GM19025 (cell line): ENCODE results near the gene LRRC10B.

Experiments used
- ATAC-seq: cut with Tn5 transposase; IDR thresholded peaks from one replicate; pipeline ENCODE4 v1.9.1; 2021; ENCODE audit warnings: mild to moderate bottlenecking, low read depth, moderate library complexity; ENCODE audit not compliant: unreplicated experiment

LRRC10B gene

GRCh38 chr11:61543606-61544306 lies 35.2 kb downstream of the LRRC10B start:
- ATAC-seq = no peak

- no peak for ATAC-seq
Observed at GRCh38 chr11:61544466-61544865, 35.9 kb downstream of the LRRC10B start.

- ATAC-seq = no peak
Observed at GRCh38 chr11:61545341-61545740, 36.8 kb downstream of the LRRC10B start.

DNA sequence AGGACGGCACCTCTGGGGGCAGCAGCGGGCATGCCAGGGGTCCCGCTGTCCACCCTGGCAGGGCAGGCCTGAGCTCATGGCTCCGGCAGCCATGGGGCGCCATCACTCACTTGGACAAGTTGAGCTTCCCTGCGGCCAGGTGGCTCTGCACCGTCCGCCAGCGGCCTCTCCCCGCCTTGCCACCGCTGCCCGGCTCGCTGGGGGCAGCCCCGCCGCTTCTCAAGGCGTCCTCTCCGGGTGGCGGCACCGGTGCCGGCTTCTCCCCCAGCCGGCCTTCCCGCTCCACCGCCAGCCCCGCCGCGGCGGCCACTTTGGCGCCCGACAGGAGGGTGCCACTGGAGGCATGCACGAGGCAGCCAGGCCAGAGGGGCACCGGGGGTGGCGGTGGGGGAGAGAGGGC lies 37.4 kb downstream of the LRRC10B start:
- ATAC-seq = no peak

DNA sequence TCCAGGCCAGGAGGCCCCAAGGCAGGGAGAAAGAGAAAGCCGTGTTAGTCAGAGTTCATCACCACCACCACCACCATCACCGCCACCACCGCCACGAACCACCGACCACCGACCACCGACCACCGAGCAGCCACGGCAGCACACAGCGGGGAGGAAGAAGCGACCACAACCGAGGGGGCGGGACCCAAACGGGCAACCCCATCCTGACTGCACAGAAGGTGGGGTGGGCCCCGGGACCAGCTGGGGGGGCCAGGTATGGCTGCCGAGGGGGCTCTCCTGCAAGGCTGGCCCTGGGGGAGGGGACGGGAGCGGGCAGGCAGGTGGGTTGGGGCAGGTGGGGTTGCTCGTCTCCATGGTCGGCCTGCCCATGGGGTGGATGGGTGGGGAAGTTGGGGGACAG lies 38.1 kb downstream of the LRRC10B start:
- ATAC-seq = no peak

- no peak for ATAC-seq
Observed at GRCh38 chr11:61547246-61547645, 38.7 kb downstream of the LRRC10B start.

DNA sequence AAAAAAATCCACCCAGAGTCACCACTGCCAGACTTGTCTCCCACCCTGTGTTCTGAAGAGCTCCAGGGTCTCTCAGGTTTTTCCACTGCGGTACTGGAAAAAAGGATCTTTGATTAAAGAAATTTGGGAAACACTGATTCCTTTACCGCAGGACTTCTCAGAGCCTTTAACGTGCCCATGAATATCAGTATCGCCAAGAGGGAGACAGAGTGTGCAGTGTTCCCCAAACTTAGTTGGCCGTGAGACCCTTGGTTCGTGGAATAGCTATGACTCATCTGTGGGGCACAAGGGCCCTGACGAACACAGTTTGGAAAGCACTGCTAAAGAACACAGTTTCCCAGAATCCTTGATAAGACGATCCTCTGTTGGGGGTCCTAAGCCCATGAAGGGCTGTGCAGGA lies 40.6 kb downstream of the LRRC10B start:
- ATAC-seq = no peak

DNA sequence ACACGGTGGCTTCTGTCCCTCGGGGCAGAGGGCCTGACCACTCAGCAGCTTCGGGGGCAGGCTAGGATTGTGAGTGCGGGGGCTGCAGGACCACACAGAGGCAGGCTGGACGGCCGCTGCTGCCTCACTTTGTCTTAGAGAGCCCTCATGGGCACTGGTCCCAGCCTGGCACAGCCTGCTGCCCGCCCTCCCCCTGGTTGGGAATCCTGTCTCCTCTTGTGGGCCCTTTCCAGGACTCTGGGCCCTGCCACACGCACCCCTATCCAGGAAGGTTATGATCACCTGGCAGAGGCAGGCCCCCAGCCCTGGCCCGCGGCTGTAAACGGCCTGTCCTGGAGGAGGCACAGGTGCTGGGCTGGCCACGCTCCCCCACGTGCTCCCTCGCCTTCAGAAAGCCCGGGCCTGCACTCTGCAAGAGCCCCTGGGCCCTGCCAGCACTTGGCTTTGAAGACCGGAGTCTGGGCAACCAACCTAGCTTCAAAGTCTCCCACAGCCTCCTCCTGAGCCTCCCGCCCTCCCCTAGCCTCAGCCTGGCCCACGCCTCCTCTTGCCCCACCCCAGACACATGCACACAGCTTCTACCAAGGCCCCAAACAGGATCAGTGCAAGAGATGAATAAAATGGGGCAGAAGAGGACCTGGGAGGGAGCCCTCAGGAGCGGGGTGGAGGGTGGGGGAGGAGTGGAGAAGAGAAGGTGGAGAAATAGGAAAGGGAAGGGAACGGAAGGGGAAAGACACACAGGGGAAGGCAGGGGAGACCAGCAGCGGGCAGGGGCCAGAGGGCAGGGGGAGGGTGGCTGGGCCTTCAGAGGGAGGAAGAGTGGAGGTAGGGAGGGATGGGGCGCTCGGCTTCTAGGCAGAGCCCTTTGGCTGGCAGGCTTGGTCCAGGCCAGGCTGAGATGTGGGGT lies 41.4 kb downstream of the LRRC10B start:
- ATAC-seq = no peak

DNA sequence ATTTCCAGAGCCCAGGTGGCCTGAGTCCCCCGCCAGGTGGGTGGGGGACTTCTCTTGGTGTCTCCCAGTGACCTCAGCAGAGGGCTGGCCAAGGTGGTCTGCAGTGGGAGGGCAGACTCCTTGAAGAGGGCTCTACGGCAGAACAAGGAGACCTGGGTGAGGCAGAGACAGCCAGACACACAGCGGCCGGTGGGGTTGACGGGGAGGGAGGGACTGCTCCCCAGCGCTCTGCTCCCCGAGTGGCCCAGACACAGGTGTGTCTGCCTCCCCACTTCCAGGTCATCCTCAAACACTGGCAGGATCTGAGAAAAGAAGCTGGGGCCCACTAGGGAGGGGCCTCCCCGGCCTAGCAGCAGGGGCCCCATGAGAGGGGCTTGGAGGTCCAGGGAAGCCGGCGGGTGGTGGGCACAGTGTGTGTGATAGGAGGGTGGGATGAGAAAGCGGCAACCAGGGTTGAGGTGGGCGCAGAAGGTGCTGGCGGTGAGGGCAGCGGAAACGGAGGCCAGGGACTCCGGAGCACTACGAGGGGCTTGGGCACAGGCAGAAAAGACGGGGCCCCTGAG lies 42.2 kb downstream of the LRRC10B start:
- ATAC-seq = no peak

DNA sequence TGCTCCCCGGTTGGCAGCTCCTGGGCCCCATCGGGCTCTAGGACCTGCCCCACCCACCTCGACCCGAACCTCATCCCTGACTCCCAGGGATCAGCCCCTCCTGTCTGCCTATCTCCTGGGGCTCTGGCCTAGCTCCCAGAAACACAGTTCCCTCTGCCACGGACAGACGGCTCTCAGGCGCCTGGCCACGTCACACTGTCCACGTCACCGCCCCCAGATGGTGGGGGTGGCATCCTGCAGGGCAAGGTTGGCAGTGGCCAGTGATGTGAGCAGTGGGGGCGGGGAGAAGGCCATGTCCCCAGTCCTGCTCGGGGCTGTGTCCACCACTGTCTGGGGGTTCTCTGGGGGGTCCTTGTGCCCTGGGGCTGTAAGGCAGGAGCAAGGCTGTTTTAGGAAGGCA lies 43.1 kb downstream of the LRRC10B start:
- no peak for ATAC-seq

GRCh38 chr11:61552108-61552635 lies 43.6 kb downstream of the LRRC10B start:
- no peak for ATAC-seq

- no peak for ATAC-seq
Observed at GRCh38 chr11:61553373-61554171, 45.0 kb downstream of the LRRC10B start.

DNA sequence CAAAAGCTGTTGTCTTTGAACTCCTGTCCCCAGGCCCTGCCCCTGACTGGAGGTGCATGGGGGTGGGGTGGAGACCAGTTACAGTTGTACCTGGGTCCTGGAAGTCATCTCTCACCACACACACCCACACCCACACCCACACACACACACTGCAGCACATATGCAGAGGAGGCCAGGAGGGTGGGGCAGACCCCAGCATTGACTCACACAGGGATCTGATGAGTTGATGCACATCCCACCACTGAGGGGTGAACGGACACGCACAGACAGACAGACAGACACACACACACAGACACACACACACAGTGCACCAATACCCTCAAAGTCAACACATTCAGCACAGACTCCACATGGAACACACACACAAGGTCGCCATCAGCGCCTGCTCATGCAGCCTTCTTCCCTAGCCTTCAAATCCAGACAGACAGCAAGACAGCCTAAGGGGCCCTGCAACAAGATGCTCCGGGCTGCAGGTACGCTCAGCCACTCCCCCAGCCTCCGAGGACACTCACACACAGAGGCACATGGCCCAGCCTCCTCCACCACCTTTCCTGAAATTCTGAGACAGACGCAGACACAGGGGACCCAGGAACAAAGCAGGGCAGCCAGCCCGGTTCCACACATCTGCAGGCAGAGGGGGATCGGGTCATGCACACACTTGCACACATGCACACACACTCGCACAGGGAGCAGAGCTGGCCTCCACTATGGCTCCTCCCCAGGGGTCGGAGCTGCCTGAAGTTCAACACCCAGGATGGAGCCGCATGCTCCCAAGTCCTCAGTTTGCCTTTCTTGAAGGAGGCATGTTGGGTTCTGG lies 45.8 kb downstream of the LRRC10B start:
- ATAC-seq = no peak

DNA sequence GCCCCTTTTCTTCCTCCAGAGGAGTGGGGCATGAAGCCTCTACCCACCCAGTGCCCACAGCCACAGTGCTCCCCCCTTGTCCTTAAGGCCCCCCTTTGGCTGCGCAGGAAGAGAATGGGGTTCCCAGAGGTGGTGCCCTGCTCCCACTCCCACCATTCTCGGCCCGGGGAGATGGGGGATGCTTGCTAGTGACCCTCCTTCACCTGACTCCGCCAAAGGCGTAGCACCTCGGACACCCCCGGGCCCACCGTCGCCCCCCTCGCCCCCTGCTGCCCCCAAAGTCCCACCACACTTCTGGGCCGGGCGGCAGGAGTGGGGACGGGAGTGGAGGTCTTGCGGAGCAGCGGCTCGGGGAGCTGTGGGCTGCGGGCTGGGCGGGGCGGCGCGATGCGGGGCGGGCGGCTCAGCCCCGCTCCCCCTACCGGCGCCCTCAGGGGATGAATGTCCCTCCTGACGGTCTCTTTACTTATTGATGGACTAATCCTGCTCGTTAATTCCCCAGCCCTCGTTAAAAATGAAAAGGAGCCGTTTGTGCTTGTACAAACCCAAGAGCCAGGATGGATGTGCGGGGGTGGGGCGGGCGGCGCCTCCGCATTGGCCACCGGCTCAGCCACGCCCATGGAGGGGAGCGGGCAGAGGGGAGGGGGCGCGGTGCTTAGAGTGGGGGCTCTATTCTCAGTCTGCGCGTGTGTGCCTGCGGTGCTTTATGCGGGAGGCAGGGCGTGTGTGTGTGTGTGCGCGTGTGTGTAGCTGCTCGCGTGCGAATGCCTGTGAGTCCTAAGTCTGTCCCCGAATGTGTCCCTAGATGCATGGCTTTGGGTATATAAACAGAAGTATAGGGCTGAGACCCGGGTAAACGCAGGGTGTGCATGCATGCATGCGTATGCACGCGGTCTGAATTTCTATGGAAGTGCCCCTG lies 46.8 kb downstream of the LRRC10B start:
- ATAC-seq = no peak

- ATAC-seq = no peak
Observed at GRCh38 chr11:61555978-61556377, 47.4 kb downstream of the LRRC10B start.

GRCh38 chr11:61556621-61557020 lies 48.1 kb downstream of the LRRC10B start:
- ATAC-seq = no peak
